Hepatocyte (in vitro differentiated cells): ENCODE results near the gene SELENOF. TPM values are rescaled to one million over a fixed set of nuclear protein-coding genes. Genes with fewer than 3 reads are reported as not detected.

Source experiments
- DNase-seq: peaks from one replicate; pipeline ENCODE4 v3.0.0-alpha.2; 2016; ENCODE audit warnings: low spot score
- H2AFZ ChIP-seq: fragments of 200-600 bp; sonication (generic); 2 replicates; pipeline ENCODE4 v1.6.0; 2016; ENCODE audit warnings: antibody characterized with exemption, mild to moderate bottlenecking
- H3K27ac ChIP-seq: fragments of 200-600 bp; sonication (generic); 2 replicates; pipeline ENCODE4 v1.5.1; 2016; ENCODE audit warnings: mild to moderate bottlenecking
- H3K27me3 ChIP-seq: fragments of 200-600 bp; sonication (generic); 2 replicates; pipeline ENCODE4 v1.6.1; 2016
- H3K36me3 ChIP-seq: fragments of 200-600 bp; sonication (generic); replicated peaks from 2 replicates; pipeline ENCODE4 v1.5.1; 2016; ENCODE audit warnings: low read depth; ENCODE audit not compliant: insufficient read depth
- H3K4me1 ChIP-seq: fragments of 200-600 bp; sonication (generic); 2 replicates; pipeline ENCODE4 v1.5.1; 2016; ENCODE audit warnings: mild to moderate bottlenecking, moderate library complexity; ENCODE audit not compliant: insufficient read depth
- H3K4me2 ChIP-seq: fragments of 200-600 bp; sonication (generic); 2 replicates; pipeline ENCODE4 v1.6.0; 2016
- H3K4me3 ChIP-seq: fragments of 200-600 bp; sonication (generic); 2 replicates; pipeline ENCODE4 v1.5.1; 2016; ENCODE audit warnings: mild to moderate bottlenecking
- H3K79me2 ChIP-seq: fragments of 200-600 bp; sonication (generic); 2 replicates; pipeline ENCODE4 v1.6.0; 2017; ENCODE audit warnings: mild to moderate bottlenecking
- H3K9me2 ChIP-seq: fragments of 200-600 bp; sonication (generic); replicated peaks from 2 replicates; pipeline ENCODE4 v1.6.0; 2017; ENCODE audit warnings: mild to moderate bottlenecking; ENCODE audit not compliant: insufficient read depth
- H3K9me3 ChIP-seq: fragments of 200-600 bp; sonication (generic); 2 replicates; pipeline ENCODE4 v1.5.1; 2016; ENCODE audit warnings: low read depth, mild to moderate bottlenecking
- H4K20me1 ChIP-seq: fragments of 200-600 bp; sonication (generic); 2 replicates; pipeline ENCODE4 v1.6.0; 2016; ENCODE audit warnings: mild to moderate bottlenecking; ENCODE audit not compliant: insufficient read depth, poor library complexity, severe bottlenecking
- CTCF ChIP-seq: fragments of 200-600 bp; sonication (generic); IDR thresholded peaks from 2 replicates; pipeline ENCODE4 v1.5.1; 2016; ENCODE audit warnings: antibody characterized with exemption, mild to moderate bottlenecking; ENCODE audit not compliant: poor library complexity
- EZH2 ChIP-seq: fragments of 200-600 bp; sonication (generic); IDR thresholded peaks from 2 replicates; pipeline ENCODE4 v1.6.1; 2016; ENCODE audit warnings: antibody characterized with exemption, mild to moderate bottlenecking, borderline replicate concordance
- EZH2phosphoT487 ChIP-seq: fragments of 200-600 bp; sonication (generic); IDR thresholded peaks from one replicate; pipeline ENCODE4 v1.6.1; 2018; ENCODE audit warnings: antibody characterized with exemption, mild to moderate bottlenecking, low read depth, moderate library complexity; ENCODE audit not compliant: unreplicated experiment, severe bottlenecking
- WGBS: methylation state at CpG from one replicate; pipeline ENCODE4 v1.1.6; 2016; ENCODE audit warnings: low lambda C conversion rate; ENCODE audit errors: missing lambda C conversion rate; 5-methylcytosine and 5-hydroxymethylcytosine counted together
- polyA plus RNA-seq: library from polyadenylated mRNA; unstranded; fragments of >200 nt; fragmentation: Nextera tagmentation; extraction: Ambion mirVana; gene quantifications from 2 replicates; pipeline ENCODE4 v1.2.1, GENCODE V29; 2016
- total RNA-seq: library from RNA; depleted of rRNA; stranded (reverse); fragments of >200 nt; gene quantifications from 2 replicates; pipeline ENCODE4 v1.2.3, GENCODE V29; 2014

Gene SELENOF
- total and polyA plus RNA-seq, 2 experiments from 2014 or later, result 168 to 193 TPM

GRCh38 chr1:86887479-86888162, 26.3 kb downstream of the SELENOF start:
- no peaks in the 10 kb centered on the region for H4K20me1 ChIP-seq

GRCh38 chr1:86875722-86876121, 38.2 kb downstream of the SELENOF start:
- no peak for DNase-seq
- peaks cover 3% of the 10 kb centered on the region for H3K36me3 ChIP-seq
- no peaks in the 10 kb centered on the region for H3K9me3 ChIP-seq
- no peak overlapping the region for H3K27ac ChIP-seq
- no peaks in the 10 kb centered on the region for H3K9me2 ChIP-seq
- no peaks in the 10 kb centered on the region for H4K20me1 ChIP-seq
- H3K79me2 ChIP-seq, result peaks cover 14% of the 10 kb centered on the region
- WGBS, result 100% methylated on average over 1 of the region's 1 CpG
- no peak overlapping the region for H3K4me3 ChIP-seq
- H2AFZ ChIP-seq, result no peak overlapping the region
- TF ChIP-seq EZH2 (no peak), CTCF (no peak), EZH2phosphoT487 (no peak)
- no peak overlapping the region for H3K4me2 ChIP-seq
- H3K4me1 ChIP-seq, result no peaks in the 10 kb centered on the region
- H3K27me3 ChIP-seq, result no peaks in the 10 kb centered on the region

More at GRCh38 chr1:86887479-86888162, 26.3 kb downstream of the SELENOF start:
- no peak for TF ChIP-seq EZH2phosphoT487
- TF ChIP-seq CTCF, result no peak
- TF ChIP-seq EZH2, result no peak
- Histone ChIP-seq H3K79me2 (peaks cover 70% of the 10 kb centered on the region), H3K9me2 (no peaks in the 10 kb centered on the region), H2AFZ (no peak overlapping the region), H3K27ac (no peak overlapping the region), H3K4me2 (no peak overlapping the region), H3K4me3 (no peak overlapping the region), H3K27me3 (no peaks in the 10 kb centered on the region), H3K36me3 (no peaks in the 10 kb centered on the region), H3K9me3 (no peaks in the 10 kb centered on the region), H3K4me1 (no peaks in the 10 kb centered on the region)
- DNase-seq, result no peak
- 98% methylated on average over 5 of the region's 5 CpGs for WGBS

GRCh38 chr1:86872086-86872485, 41.8 kb downstream of the SELENOF start:
- no peaks in the 10 kb centered on the region for H4K20me1 ChIP-seq
- no peak overlapping the region for H3K27ac ChIP-seq
- no peaks in the 10 kb centered on the region for H3K9me3 ChIP-seq

More at GRCh38 chr1:86872086-86872485, 41.8 kb downstream of the SELENOF start:
- Histone ChIP-seq H3K9me2 (no peaks in the 10 kb centered on the region), H3K4me1 (no peaks in the 10 kb centered on the region), H3K4me2 (no peak overlapping the region), H3K27me3 (no peaks in the 10 kb centered on the region), H3K79me2 (peaks cover 6% of the 10 kb centered on the region), H3K4me3 (no peak overlapping the region), H3K36me3 (peaks cover 3% of the 10 kb centered on the region), H2AFZ (no peak overlapping the region)
- WGBS, result 93% methylated on average over 8 of the region's 8 CpGs
- TF ChIP-seq EZH2phosphoT487, result no peak
- TF ChIP-seq CTCF, result no peak
- no peak for TF ChIP-seq EZH2
- DNase-seq, result no peak
